DND-41 (cell line): ENCODE data around the gene GRK2.

Experiments
- ATAC-seq: fragments of 200-7000 bp; cut with Tn5 transposase; 3 replicates; pipeline ENCODE4 v1.9.1; 2021; ENCODE audit warnings: low read depth; ENCODE audit not compliant: insufficient read depth
- DNase-seq: peaks from one replicate; pipeline ENCODE4 v3.0.0-alpha.2; 2020
- H2AFZ ChIP-seq: 2 replicates; pipeline ENCODE4 v1.6.0; 2012; ENCODE audit warnings: low read depth, low read length
- H3K27ac ChIP-seq: 2 replicates; pipeline ENCODE4 v1.5.1; 2012; ENCODE audit warnings: low read length, inconsistent platforms
- H3K27me3 ChIP-seq: fragments of 200-600 bp; sonication (generic); 2 replicates; pipeline ENCODE4 v1.6.0; 2012; ENCODE audit warnings: low read length, mild to moderate bottlenecking, inconsistent platforms; ENCODE audit not compliant: insufficient read depth, poor library complexity
- H3K36me3 ChIP-seq: 2 replicates; pipeline ENCODE4 v1.5.1; 2012; ENCODE audit warnings: low read length, inconsistent platforms; ENCODE audit not compliant: insufficient read depth
- H3K4me1 ChIP-seq: 2 replicates; pipeline ENCODE4 v1.5.1; 2012; ENCODE audit warnings: mild to moderate bottlenecking, low read length; ENCODE audit not compliant: insufficient read depth
- H3K4me2 ChIP-seq: 2 replicates; pipeline ENCODE4 v1.6.0; 2012; ENCODE audit warnings: mild to moderate bottlenecking, moderate library complexity, low read length, inconsistent platforms; ENCODE audit not compliant: insufficient read depth
- H3K4me3 ChIP-seq, 2 experiments: fragments of 200-600 bp in 1 of 2; shearing (Covaris generic) in 1 of 2; 2 replicates each; pipeline ENCODE4 v1.5.1; 2012 to 2016; ENCODE audit warnings: inconsistent platforms in 2 of 2, low read length in 2 of 2, mild to moderate bottlenecking in 2 of 2, low read depth in 1 of 2, moderate library complexity in 1 of 2
- H3K79me2 ChIP-seq: 2 replicates; pipeline ENCODE4 v1.6.0; 2012; ENCODE audit warnings: low read length, inconsistent platforms; ENCODE audit not compliant: insufficient read depth
- H3K9ac ChIP-seq: 2 replicates; pipeline ENCODE4 v1.6.0; 2012; ENCODE audit warnings: low read depth, mild to moderate bottlenecking, inconsistent platforms, low read length, moderate library complexity
- H3K9me3 ChIP-seq: 2 replicates; pipeline ENCODE4 v1.5.1; 2012; ENCODE audit warnings: low read length, moderate library complexity, mild to moderate bottlenecking, inconsistent platforms; ENCODE audit not compliant: insufficient read depth, severe bottlenecking
- H4K20me1 ChIP-seq: 2 replicates; pipeline ENCODE4 v1.6.0; 2012; ENCODE audit warnings: low read length; ENCODE audit not compliant: insufficient read depth
- CTCF ChIP-seq: IDR thresholded peaks from 2 replicates; pipeline ENCODE4 v1.5.1; 2012; ENCODE audit warnings: borderline replicate concordance, low read length, moderate library complexity, mild to moderate bottlenecking; ENCODE audit not compliant: poor library complexity, severe bottlenecking; ENCODE audit errors: extremely low read depth
- EZH2 ChIP-seq: IDR thresholded peaks from 3 replicates; pipeline ENCODE4 v1.6.1; 2012; ENCODE audit warnings: borderline replicate concordance, low read depth, mild to moderate bottlenecking, moderate library complexity, low read length, inconsistent platforms; ENCODE audit not compliant: severe bottlenecking

GRK2 gene

GRCh38 chr11:67255353-67255752 is 10.9 kb upstream of the GRK2 start:
- Histone ChIP-seq H3K27ac (no peak overlapping the region), H3K36me3 (peaks cover 64% of the 10 kb centered on the region)
- no peak for TF ChIP-seq EZH2
- TF ChIP-seq CTCF = no peak

GRCh38 chr11:67255864-67256263 is 10.4 kb upstream of the GRK2 start:
- Histone ChIP-seq H3K4me3 (no peak overlapping the region), H3K4me2 (no peak overlapping the region), H3K79me2 (no peaks in the 10 kb centered on the region; the same call in 1 of the 2 replicates), H3K27ac (no peak overlapping the region), H3K36me3 (peaks cover 59% of the 10 kb centered on the region), H4K20me1 (peaks cover 16% of the 10 kb centered on the region; the same call in 1 of the 2 replicates), H3K9me3 (no peaks in the 10 kb centered on the region), H3K4me1 (no peaks in the 10 kb centered on the region), H3K27me3 (no peaks in the 10 kb centered on the region), H3K9ac (no peak overlapping the region), H2AFZ (no peak overlapping the region)
- TF ChIP-seq CTCF (no peak), EZH2 (no peak)
- no peak for ATAC-seq
- no peak for DNase-seq

More at GRCh38 chr11:67255353-67255752, 10.9 kb upstream of the GRK2 start:
- Histone ChIP-seq H3K9me3 (no peaks in the 10 kb centered on the region), H2AFZ (no peak overlapping the region), H3K4me2 (no peak overlapping the region), H3K27me3 (no peaks in the 10 kb centered on the region), H3K79me2 (no peaks in the 10 kb centered on the region; the same call in 1 of the 2 replicates), H3K4me1 (no peaks in the 10 kb centered on the region), H3K4me3 (no peak overlapping the region), H3K9ac (no peak overlapping the region), H4K20me1 (peaks cover 20% of the 10 kb centered on the region; the same call in 1 of the 2 replicates)
- DNase-seq (no peak), ATAC-seq (no peak)

- no peak overlapping the region for H3K4me2 ChIP-seq
- no peaks in the 10 kb centered on the region for H3K79me2 ChIP-seq
- DNase-seq (no peak), ATAC-seq (no peak)
- peaks cover 51% of the 10 kb centered on the region for H3K36me3 ChIP-seq
- no peaks in the 10 kb centered on the region for H3K9me3 ChIP-seq
- peaks cover 16% of the 10 kb centered on the region; the same call in 1 of the 2 replicates for H4K20me1 ChIP-seq
- no peak overlapping the region for H3K9ac ChIP-seq
- TF ChIP-seq EZH2 (no peak), CTCF (no peak)
- no peaks in the 10 kb centered on the region for H3K4me1 ChIP-seq
- no peak overlapping the region for H3K4me3 ChIP-seq
- no peak overlapping the region for H3K27ac ChIP-seq
- no peaks in the 10 kb centered on the region for H3K27me3 ChIP-seq
- H2AFZ ChIP-seq = no peak overlapping the region
These were observed 9.7 kb upstream of the GRK2 start for GRCh38 chr11:67256477-67257135.
